A673 (cell line): Measurements from ENCODE around the gene TMEM259.

Experiments used
- EZH2 ChIP-seq: fragments of 200-600 bp; sonication (generic); IDR thresholded peaks from 2 replicates; pipeline ENCODE4 v1.6.1; 2017; ENCODE audit warnings: borderline replicate concordance, low read depth, mild to moderate bottlenecking, mixed read lengths, antibody characterized with exemption, low read length; ENCODE audit not compliant: poor library complexity, severe bottlenecking
- TF ChIP-seq, protein P1 (sequence below): fragments of 300-800, 200-600 bp; sonication (generic); conservative IDR thresholded peaks from 2 replicates; pipeline ENCODE4 v1.5.1; 2017; ENCODE audit warnings: low read depth, mild to moderate bottlenecking, antibody characterized with exemption, low read length, moderate library complexity, mixed read lengths

DNA sequence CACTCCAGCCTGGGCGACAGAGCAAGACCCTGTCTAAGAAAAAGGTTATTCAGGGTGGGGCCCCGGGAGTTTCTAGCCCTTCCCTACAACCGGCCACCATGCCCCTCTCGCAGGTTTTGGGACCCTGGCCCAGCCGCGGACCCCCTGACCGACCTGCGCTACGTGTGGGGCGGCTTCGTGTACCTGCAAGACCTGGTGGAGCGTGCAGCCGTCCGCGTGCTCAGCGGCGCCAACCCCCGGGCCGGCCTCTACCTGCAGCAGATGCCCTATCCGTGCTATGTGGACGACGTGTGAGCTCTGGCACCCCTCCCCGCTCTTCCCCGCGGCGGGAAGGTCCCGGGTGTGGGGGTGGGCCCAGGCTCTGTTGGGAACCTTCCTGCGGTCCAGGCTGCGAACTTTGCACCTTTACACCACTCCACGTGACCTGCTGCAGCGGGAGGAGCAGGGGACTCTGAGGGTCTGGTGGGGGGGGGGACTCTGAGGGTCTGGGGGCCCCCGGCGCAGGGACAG, 25.2 kb upstream of the TMEM259 start:
- TF ChIP-seq, protein P1, sequence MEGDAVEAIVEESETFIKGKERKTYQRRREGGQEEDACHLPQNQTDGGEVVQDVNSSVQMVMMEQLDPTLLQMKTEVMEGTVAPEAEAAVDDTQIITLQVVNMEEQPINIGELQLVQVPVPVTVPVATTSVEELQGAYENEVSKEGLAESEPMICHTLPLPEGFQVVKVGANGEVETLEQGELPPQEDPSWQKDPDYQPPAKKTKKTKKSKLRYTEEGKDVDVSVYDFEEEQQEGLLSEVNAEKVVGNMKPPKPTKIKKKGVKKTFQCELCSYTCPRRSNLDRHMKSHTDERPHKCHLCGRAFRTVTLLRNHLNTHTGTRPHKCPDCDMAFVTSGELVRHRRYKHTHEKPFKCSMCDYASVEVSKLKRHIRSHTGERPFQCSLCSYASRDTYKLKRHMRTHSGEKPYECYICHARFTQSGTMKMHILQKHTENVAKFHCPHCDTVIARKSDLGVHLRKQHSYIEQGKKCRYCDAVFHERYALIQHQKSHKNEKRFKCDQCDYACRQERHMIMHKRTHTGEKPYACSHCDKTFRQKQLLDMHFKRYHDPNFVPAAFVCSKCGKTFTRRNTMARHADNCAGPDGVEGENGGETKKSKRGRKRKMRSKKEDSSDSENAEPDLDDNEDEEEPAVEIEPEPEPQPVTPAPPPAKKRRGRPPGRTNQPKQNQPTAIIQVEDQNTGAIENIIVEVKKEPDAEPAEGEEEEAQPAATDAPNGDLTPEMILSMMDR, result no peak
- no peak for TF ChIP-seq EZH2
